Tibial nerve (tissue), 4 donors: ENCODE data around the gene RIPK3. TPM values are rescaled to one million over a fixed set of nuclear protein-coding genes. Genes with fewer than 3 reads are reported as not detected.

Experiments
- DNase-seq, 2 donors: peaks; one replicate each; pipeline ENCODE4 v3.0.0-alpha.2; 2019; ENCODE audit warnings: low spot score in 2 of 2
- H3K27ac ChIP-seq, 4 donors: fragments of 200-600 bp; sonication (generic) in 3 of 4; one replicate each; pipeline ENCODE4 v1.5.1; 2017 to 2019; ENCODE audit warnings: mild to moderate bottlenecking in 1 of 4
- H3K27me3 ChIP-seq, 2 donors: fragments of 200-600 bp; sonication (generic) in 1 of 2; one replicate each; pipeline versions ENCODE4 v1.5.1 to v1.6.0; 2017 to 2019
- H3K36me3 ChIP-seq, 3 donors: fragments of 200-600 bp; sonication (generic); one replicate each; pipeline ENCODE4 v1.5.1; 2018 to 2019
- H3K4me1 ChIP-seq, 4 donors: fragments of 200-600 bp; sonication (generic) in 3 of 4; one replicate each; pipeline ENCODE4 v1.5.1; 2017 to 2019
- H3K4me3 ChIP-seq, 4 donors: fragments of 200-600 bp; sonication (generic) in 3 of 4; one replicate each; pipeline ENCODE4 v1.5.1; 2017 to 2019; ENCODE audit warnings: mild to moderate bottlenecking in 1 of 4, moderate library complexity in 1 of 4
- H3K9me3 ChIP-seq, 4 donors: fragments of 200-600 bp; sonication (generic) in 3 of 4; one replicate each; pipeline ENCODE4 v1.5.1; 2017 to 2019
- CTCF ChIP-seq, 5 experiments: fragments of 200-600 bp in 3 of 5; fragments of 450-650 bp in 2 of 5; sonication (generic) in 3 of 5; IDR thresholded peaks; one replicate each; pipeline ENCODE4 v1.5.1; 2016 to 2019; ENCODE audit warnings: antibody characterized with exemption in 5 of 5, mild to moderate bottlenecking in 3 of 5, moderate library complexity in 2 of 5
- EP300 ChIP-seq, 2 donors: sonication (generic); formaldehyde crosslinking; IDR thresholded peaks; one replicate each; pipeline ENCODE4 v1.6.1; 2017; ENCODE audit warnings: antibody characterized with exemption in 2 of 2, mild to moderate bottlenecking in 1 of 2
- POLR2A ChIP-seq, 2 donors: fragments of 450-650 bp; IDR thresholded peaks; one replicate each; pipeline ENCODE4 v1.6.1; 2017; ENCODE audit warnings: antibody characterized with exemption in 2 of 2, mild to moderate bottlenecking in 2 of 2, moderate library complexity in 2 of 2
- WGBS, 2 donors: methylation state at CpG; one replicate each; pipeline ENCODE4 v1.1.5; 2018; 5-methylcytosine and 5-hydroxymethylcytosine counted together
- total RNA-seq, 4 donors: library from RNA; depleted of rRNA; stranded (reverse); fragments of >200 nt; gene quantifications; one replicate each; pipeline ENCODE4 v1.1.0, GENCODE V29; 2016

The RIPK3 gene
- total RNA-seq, 4 donors from 2014 or later: 4.0 to 9.6 (median 9.0) TPM

- Histone ChIP-seq H3K9me3 (no peaks in the 10 kb centered on the region), H3K4me1 (peaks cover 0 to 17% (median 3%) of the 10 kb centered on the region in 4 donors), H3K27ac (no peak overlapping the region), H3K4me3 (no peak overlapping the region), H3K27me3 (peaks cover 0 to under 1% of the 10 kb centered on the region in 2 donors), H3K36me3 (no peaks in the 10 kb centered on the region)
- DNase-seq: no peak
- 67 to 73% methylated on average over 2 of the region's 2 CpGs for WGBS, 2 donors
- TF ChIP-seq POLR2A (IDR thresholded peaks at IDR 0.05) (no peak), CTCF (IDR thresholded peaks at IDR 0.05) (no peak)
These were observed 12.5 kb downstream of the RIPK3 start for GRCh38 chr14:24327303-24327702.

DNA sequence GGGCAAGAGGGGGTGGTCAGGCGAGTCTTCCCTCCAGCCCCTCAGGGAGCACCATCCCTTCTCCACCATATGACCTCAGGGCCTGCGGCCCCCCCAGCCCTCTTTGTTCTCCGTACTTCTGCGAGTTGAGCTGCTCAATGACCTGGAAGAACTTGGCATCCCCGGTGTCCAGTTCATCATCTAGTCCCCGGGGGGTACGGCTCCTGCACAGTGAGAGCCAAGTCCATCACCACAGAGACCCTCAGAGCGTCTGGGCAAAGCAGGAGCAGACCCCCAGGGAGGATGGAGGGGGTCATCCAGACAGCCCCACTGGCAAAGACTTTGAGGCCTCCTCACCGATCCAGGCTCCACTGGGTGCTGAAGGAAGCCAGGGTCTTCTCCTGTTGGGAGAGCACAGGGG, 13.8 kb downstream of the RIPK3 start:
- Histone ChIP-seq H3K4me1 (peaks cover 0 to 10% (median 0%) of the 10 kb centered on the region in 4 donors), H3K9me3 (no peaks in the 10 kb centered on the region), H3K36me3 (no peaks in the 10 kb centered on the region), H3K27me3 (peaks cover 0 to 5% of the 10 kb centered on the region in 2 donors), H3K4me3 (no peak overlapping the region), H3K27ac (no peak overlapping the region)
- TF ChIP-seq POLR2A (IDR thresholded peaks at IDR 0.05) (no peak), EP300 (IDR thresholded peaks at IDR 0.05) (no peak), CTCF (IDR thresholded peaks at IDR 0.05) (no peak)
- WGBS, 2 donors: 60 to 67% methylated on average over 9 of the region's 9 CpGs
- DNase-seq: no peak

GRCh38 chr14:24325041-24325530, 14.7 kb downstream of the RIPK3 start:
- peaks cover 0 to 10% (median 0%) of the 10 kb centered on the region in 4 donors for H3K4me1 ChIP-seq
- H3K9me3 ChIP-seq: no peaks in the 10 kb centered on the region
- DNase-seq: no peak
- H3K4me3 ChIP-seq: no peak overlapping the region
- H3K27ac ChIP-seq: no peak overlapping the region
- no peak for TF ChIP-seq CTCF (IDR thresholded peaks at IDR 0.05)
- peaks cover 0 to 12% of the 10 kb centered on the region in 2 donors for H3K27me3 ChIP-seq
- no peaks in the 10 kb centered on the region for H3K36me3 ChIP-seq
- 81 to 88% methylated on average over 5 of the region's 5 CpGs for WGBS, 2 donors

DNA sequence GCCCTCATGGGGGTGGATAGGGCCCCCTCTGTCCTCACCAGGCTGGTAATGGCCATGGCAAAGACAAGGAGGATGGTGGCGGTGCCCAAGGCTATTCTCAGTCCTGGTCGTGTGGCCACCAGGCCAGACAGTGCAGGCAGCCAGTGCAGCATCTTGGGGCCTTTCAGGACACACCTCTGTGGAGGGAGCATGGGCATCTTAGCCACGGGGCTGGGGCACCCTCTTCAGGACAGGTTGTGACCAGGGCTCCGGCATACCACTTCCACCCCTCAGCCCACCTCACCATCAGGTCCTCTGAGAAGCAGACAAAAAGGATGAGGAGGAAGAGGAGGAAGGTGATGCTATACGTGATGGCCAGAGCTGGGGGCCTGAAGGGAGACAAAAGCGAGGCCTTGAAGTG, 15.8 kb downstream of the RIPK3 start:
- WGBS, 2 donors: 68 to 71% methylated on average over 6 of the region's 6 CpGs
- Histone ChIP-seq H3K9me3 (no peaks in the 10 kb centered on the region), H3K27ac (no peak overlapping the region), H3K4me1 (peaks cover 0 to 4% (median 0%) of the 10 kb centered on the region in 4 donors), H3K36me3 (no peaks in the 10 kb centered on the region), H3K4me3 (no peak overlapping the region), H3K27me3 (peaks cover 0 to 16% of the 10 kb centered on the region in 2 donors)
- DNase-seq: no peak
- no peak for TF ChIP-seq CTCF (IDR thresholded peaks at IDR 0.05)
- TF ChIP-seq POLR2A (IDR thresholded peaks at IDR 0.05): no peak
- no peak for TF ChIP-seq EP300 (IDR thresholded peaks at IDR 0.05)

- no peak for TF ChIP-seq POLR2A (IDR thresholded peaks at IDR 0.05)
- no peak for TF ChIP-seq CTCF (IDR thresholded peaks at IDR 0.05)
- TF ChIP-seq EP300 (IDR thresholded peaks at IDR 0.05): no peak
- H3K9me3 ChIP-seq: no peaks in the 10 kb centered on the region
- H3K27me3 ChIP-seq: peaks cover 0 to 20% of the 10 kb centered on the region in 2 donors
- DNase-seq: no peak
- 43 to 61% methylated on average over 3 of the region's 3 CpGs for whole genome bisulfite sequencing, 2 donors
- H3K4me3 ChIP-seq: no peak overlapping the region
- H3K27ac ChIP-seq: no peak overlapping the region
- H3K4me1 ChIP-seq: no peaks in the 10 kb centered on the region
- no peaks in the 10 kb centered on the region for H3K36me3 ChIP-seq
These were observed 16.4 kb downstream of the RIPK3 start for GRCh38 chr14:24323341-24323740.
